GM23248 (cell line): ENCODE measurements around the gene CDC20. TPM values are rescaled to one million over a fixed set of nuclear protein-coding genes. Genes with fewer than 3 reads are reported as not detected.

ENCODE experiments used
- DNase-seq: peaks from one replicate; pipeline ENCODE4 v3.0.0-alpha.2; 2015
- H2AFZ ChIP-seq: fragments of 200-600 bp; sonication (generic); 2 replicates; pipeline ENCODE4 v1.6.1; 2016; ENCODE audit warnings: antibody characterized with exemption
- H3F3A ChIP-seq: fragments of 200-600 bp; sonication (generic); 2 replicates; pipeline ENCODE4 v1.6.1; 2016; ENCODE audit warnings: mild to moderate bottlenecking, antibody characterized with exemption, mixed run types; ENCODE audit not compliant: insufficient read depth
- H3K27ac ChIP-seq: fragments of 200-600 bp; sonication (generic); 2 replicates; pipeline ENCODE4 v1.5.1; 2016; ENCODE audit warnings: mild to moderate bottlenecking
- H3K27me3 ChIP-seq: fragments of 200-600 bp; sonication (generic); replicated peaks from 2 replicates; pipeline ENCODE4 v1.6.1; 2016; ENCODE audit warnings: mild to moderate bottlenecking; ENCODE audit not compliant: insufficient read depth
- H3K36me3 ChIP-seq: fragments of 200-600 bp; sonication (generic); 2 replicates; pipeline ENCODE4 v1.6.1; 2016; ENCODE audit warnings: low read depth, mild to moderate bottlenecking
- H3K4me1 ChIP-seq: fragments of 200-600 bp; sonication (generic); 2 replicates; pipeline ENCODE4 v1.6.1; 2016; ENCODE audit warnings: mild to moderate bottlenecking; ENCODE audit not compliant: insufficient read depth
- H3K4me2 ChIP-seq: fragments of 200-600 bp; sonication (generic); one replicate; pipeline ENCODE4 v1.6.1; 2016; ENCODE audit warnings: mild to moderate bottlenecking; ENCODE audit not compliant: unreplicated experiment
- H3K4me3 ChIP-seq: fragments of 200-600 bp; sonication (generic); 2 replicates; pipeline ENCODE4 v1.5.1; 2016; ENCODE audit warnings: mild to moderate bottlenecking
- H3K79me2 ChIP-seq: fragments of 200-600 bp; sonication (generic); 2 replicates; pipeline ENCODE4 v1.6.1; 2016; ENCODE audit warnings: mild to moderate bottlenecking; ENCODE audit not compliant: insufficient read depth
- H3K9ac ChIP-seq: fragments of 200-600 bp; sonication (generic); 2 replicates; pipeline ENCODE4 v1.6.1; 2016; ENCODE audit warnings: mild to moderate bottlenecking
- H3K9me2 ChIP-seq: fragments of 200-600 bp; sonication (generic); 2 replicates; pipeline ENCODE4 v1.6.1; 2016; ENCODE audit warnings: mixed run types, mild to moderate bottlenecking, moderate library complexity; ENCODE audit not compliant: insufficient read depth
- H3K9me3 ChIP-seq: fragments of 200-600 bp; sonication (generic); one replicate; pipeline ENCODE4 v1.6.1; 2017; ENCODE audit warnings: low read depth
- H4K20me1 ChIP-seq: fragments of 200-600 bp; sonication (generic); 2 replicates; pipeline ENCODE4 v1.6.0; 2016; ENCODE audit not compliant: insufficient read depth
- EZH2 ChIP-seq: fragments of 200-600 bp; sonication (generic); IDR thresholded peaks from 2 replicates; pipeline ENCODE4 v1.6.1; 2018; ENCODE audit warnings: antibody characterized with exemption, mild to moderate bottlenecking; ENCODE audit not compliant: insufficient read depth, poor library complexity, severe bottlenecking
- EZH2phosphoT487 ChIP-seq: fragments of 200-600 bp; sonication (generic); IDR thresholded peaks from 2 replicates; pipeline ENCODE4 v1.6.1; 2018; ENCODE audit warnings: antibody characterized with exemption, moderate library complexity, mild to moderate bottlenecking, low read depth; ENCODE audit not compliant: insufficient read depth
- WGBS, 2 experiments: methylation state at CpG; one replicate each; pipeline ENCODE4 v1.1.6; 2015 to 2017; ENCODE audit warnings: low lambda C conversion rate in 2 of 2, low coverage in 1 of 2; ENCODE audit errors: missing lambda C conversion rate in 2 of 2; 5-methylcytosine and 5-hydroxymethylcytosine counted together
- in situ Hi-C: fragments of 300-500 bp; cut with MboI; formaldehyde crosslinking; loops from 2 replicates; pipeline ENCODE4 v1.15.0; 2020
- polyA plus RNA-seq: library from polyadenylated mRNA; unstranded; fragments of >200 nt; fragmentation: Nextera tagmentation; extraction: Ambion mirVana; gene quantifications from 2 replicates; pipeline ENCODE4 v1.2.1, GENCODE V29; 2016
- total RNA-seq: library from RNA; depleted of rRNA; stranded (reverse); fragments of >200 nt; shearing (Covaris generic); gene quantifications from 2 replicates; pipeline ENCODE4 v1.2.3, GENCODE V29; 2014

Gene CDC20
- total and polyA plus RNA-seq, 2 experiments from 2014 or later = 48.9 to 50.9 TPM

DNA sequence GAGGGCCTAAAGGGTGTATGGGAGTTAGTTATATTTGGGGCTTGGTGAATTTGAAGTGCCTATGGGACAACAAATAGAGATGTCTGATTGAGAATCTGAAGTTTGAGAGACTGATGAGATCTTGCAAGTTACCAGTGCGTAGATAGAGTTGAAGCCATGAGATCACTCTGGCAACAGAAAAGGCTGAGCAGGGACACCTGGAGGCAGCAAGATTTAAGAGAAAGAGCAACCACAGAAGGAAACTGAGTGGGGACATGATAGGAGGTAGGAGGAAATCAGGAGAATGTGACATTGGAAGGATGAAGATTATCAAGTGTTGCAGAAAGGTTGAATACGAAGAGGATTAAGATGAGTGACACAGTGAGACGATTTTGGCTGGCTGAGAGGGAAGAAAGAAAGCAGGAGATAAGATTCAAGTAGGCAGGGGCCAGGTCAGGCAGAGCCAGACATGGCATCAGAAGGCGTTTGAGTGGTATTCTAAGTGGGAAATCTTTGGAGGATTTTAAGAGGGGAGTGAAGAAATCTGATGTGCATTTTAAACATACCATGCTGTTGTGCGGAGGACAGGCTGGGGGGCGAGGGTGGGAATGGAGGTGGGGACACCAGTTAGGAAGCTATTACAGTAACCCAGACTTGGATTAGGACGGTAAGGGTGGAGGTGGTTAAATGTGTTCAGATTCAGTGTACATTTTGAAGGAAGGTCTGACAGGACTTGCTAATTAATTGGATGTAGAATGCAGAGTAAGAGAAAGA, 24.2 kb upstream of the CDC20 start:
- Histone ChIP-seq H3K79me2 (no peaks in the 10 kb centered on the region), H2AFZ (no peak overlapping the region), H3K27me3 (no peaks in the 10 kb centered on the region), H3F3A (peaks cover 4% of the 10 kb centered on the region; the same call in 1 of the 2 replicates), H3K9ac (no peak overlapping the region), H3K9me3 (no peaks in the 10 kb centered on the region), H3K27ac (no peak overlapping the region), H4K20me1 (no peaks in the 10 kb centered on the region), H3K4me2 (no peak overlapping the region), H3K9me2 (no peaks in the 10 kb centered on the region), H3K36me3 (no peaks in the 10 kb centered on the region), H3K4me3 (no peak overlapping the region), H3K4me1 (peaks cover 13% of the 10 kb centered on the region)
- no peak for DNase-seq
- in situ Hi-C loops = no loop called here
- WGBS, 2 experiments = 68 to 73% methylated on average over 7 of the region's 7 CpGs
- no peak for TF ChIP-seq EZH2phosphoT487
- no peak for TF ChIP-seq EZH2

DNA sequence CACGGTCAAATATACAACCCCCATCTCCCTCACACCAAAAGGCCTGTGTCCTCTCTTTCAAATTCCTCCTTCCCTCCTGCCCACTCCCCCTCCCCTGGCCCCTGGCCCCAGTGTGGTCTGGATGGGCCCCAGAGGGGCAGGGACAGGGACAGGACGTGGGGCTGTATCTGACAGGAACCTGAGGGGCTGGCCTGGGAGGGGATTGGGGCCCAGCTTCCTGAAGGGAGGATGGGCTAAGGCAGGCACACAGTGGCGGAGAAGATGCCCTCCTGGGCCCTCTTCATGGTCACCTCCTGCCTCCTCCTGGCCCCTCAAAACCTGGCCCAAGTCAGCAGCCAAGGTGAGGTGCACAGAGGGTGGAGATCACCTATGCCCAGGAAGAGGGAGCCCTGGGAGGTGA, 21.2 kb upstream of the CDC20 start, which contains the start of gene MPL:
Gene MPL, plus strand, starts transcription at position 231 of the 400 bp plus-strand sequence. Its CDS starts 31 bp downstream, at position 262.
- H3K4me1 ChIP-seq = no peaks in the 10 kb centered on the region
- H3K4me2 ChIP-seq = no peak within 1 kb of the TSS
- no peak within 1 kb of the TSS for H3K4me3 ChIP-seq
- no peaks in the 10 kb centered on the region for H3K27me3 ChIP-seq
- no peaks in the 10 kb centered on the region for H3K9me2 ChIP-seq
- 62 to 71% methylated on average over 2 to 3 of the region's 3 CpGs for WGBS, 2 experiments
- H3K9ac ChIP-seq = no peak within 1 kb of the TSS
- no peaks in the 10 kb centered on the region for H3F3A ChIP-seq
- in situ Hi-C loops = no loop called here
- no peaks in the 10 kb centered on the region for H3K9me3 ChIP-seq
- no peak within 1 kb of the TSS for H2AFZ ChIP-seq
- no peaks in the 10 kb centered on the region for H3K79me2 ChIP-seq
- no peaks in the 10 kb centered on the region for H4K20me1 ChIP-seq
- no peak within 1 kb of the TSS for H3K27ac ChIP-seq
- DNase-seq = no peak
- no peak for TF ChIP-seq EZH2
- TF ChIP-seq EZH2phosphoT487 = no peak
- no peaks in the 10 kb centered on the region for H3K36me3 ChIP-seq

DNA sequence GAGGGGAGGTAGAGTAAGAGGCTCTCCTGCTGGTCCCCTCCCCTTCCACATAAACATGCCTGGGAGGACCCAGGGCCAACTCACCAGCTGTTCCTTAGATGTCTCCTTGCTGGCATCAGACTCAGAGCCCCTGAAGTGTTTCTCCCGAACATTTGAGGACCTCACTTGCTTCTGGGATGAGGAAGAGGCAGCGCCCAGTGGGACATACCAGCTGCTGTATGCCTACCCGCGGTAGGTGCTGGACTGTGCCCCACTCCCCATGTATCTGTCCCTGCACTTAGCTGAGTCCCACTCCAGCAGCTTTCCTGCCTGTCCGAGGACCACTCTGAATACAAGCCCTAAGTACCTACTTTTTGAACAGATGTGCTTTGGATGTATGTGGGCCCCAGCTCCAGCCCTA, 20.8 kb upstream of the CDC20 start:
- Histone ChIP-seq H3K9me3 (no peaks in the 10 kb centered on the region), H3K4me1 (no peaks in the 10 kb centered on the region), H3K9me2 (no peaks in the 10 kb centered on the region), H3F3A (no peaks in the 10 kb centered on the region), H3K4me2 (no peak overlapping the region), H3K36me3 (no peaks in the 10 kb centered on the region), H3K9ac (no peak overlapping the region), H3K4me3 (no peak overlapping the region), H3K27ac (no peak overlapping the region), H3K27me3 (no peaks in the 10 kb centered on the region), H3K79me2 (no peaks in the 10 kb centered on the region), H4K20me1 (no peaks in the 10 kb centered on the region), H2AFZ (no peak overlapping the region)
- no peak for DNase-seq
- in situ Hi-C loops = no loop called here
- 75 to 81% methylated on average over 5 of the region's 5 CpGs for WGBS, 2 experiments
- TF ChIP-seq EZH2 = no peak
- no peak for TF ChIP-seq EZH2phosphoT487

DNA sequence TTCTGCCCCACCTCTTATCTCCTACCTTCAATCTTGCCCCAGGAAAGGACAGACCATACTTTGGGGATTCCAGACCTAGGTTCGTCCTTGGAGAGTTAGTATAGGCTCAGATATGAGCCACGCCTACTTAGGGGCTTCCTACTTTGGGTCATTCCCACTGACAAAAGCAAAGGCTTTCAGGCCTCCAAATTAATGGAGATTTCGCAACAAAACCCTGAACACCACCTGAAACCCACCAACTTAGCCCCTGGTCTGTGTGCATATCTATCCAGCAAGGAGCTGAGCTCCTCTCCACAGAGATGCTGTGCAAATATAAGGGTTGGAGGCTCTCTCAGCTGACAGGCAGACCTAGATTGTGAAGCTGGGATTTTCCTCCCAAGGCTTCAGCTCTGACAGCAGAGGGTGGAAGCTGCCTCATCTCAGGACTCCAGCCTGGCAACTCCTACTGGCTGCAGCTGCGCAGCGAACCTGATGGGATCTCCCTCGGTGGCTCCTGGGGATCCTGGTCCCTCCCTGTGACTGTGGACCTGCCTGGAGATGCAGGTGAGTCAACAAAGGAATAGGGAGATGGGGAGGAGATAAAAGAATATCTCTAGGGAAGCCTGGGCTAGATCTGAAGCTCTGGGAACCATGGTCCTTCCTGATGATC, 19.1 kb upstream of the CDC20 start:
- no peaks in the 10 kb centered on the region for H3K27me3 ChIP-seq
- no peaks in the 10 kb centered on the region for H3F3A ChIP-seq
- in situ Hi-C loops = no loop called here
- TF ChIP-seq EZH2phosphoT487 = no peak
- TF ChIP-seq EZH2 = no peak
- no peak overlapping the region for H3K9ac ChIP-seq
- no peaks in the 10 kb centered on the region for H3K9me2 ChIP-seq
- DNase-seq = no peak
- H3K9me3 ChIP-seq = no peaks in the 10 kb centered on the region
- no peaks in the 10 kb centered on the region for H3K4me1 ChIP-seq
- WGBS, 2 experiments = 68% methylated on average over 6 of the region's 6 CpGs
- H3K4me2 ChIP-seq = no peak overlapping the region
- no peak overlapping the region for H3K27ac ChIP-seq
- no peak overlapping the region for H2AFZ ChIP-seq
- no peaks in the 10 kb centered on the region for H3K36me3 ChIP-seq
- H4K20me1 ChIP-seq = no peaks in the 10 kb centered on the region
- no peaks in the 10 kb centered on the region for H3K79me2 ChIP-seq
- H3K4me3 ChIP-seq = no peak overlapping the region
